Left ventricle myocardium inferior (tissue), 1 donor: ENCODE measurements around the gene ZNF740. TPM values are rescaled to one million over a fixed set of nuclear protein-coding genes. Genes with fewer than 3 reads are reported as not detected.
"Not testable (repeated sequence)": the region's sequence is repeated elsewhere in the genome, so short reads cannot be mapped to it uniquely, and the experiment has no call there.

Experiments used
- DNase-seq: peaks from one replicate; pipeline ENCODE4 v3.0.0-alpha.2; 2020
- H3K27ac ChIP-seq: fragments of 200-600 bp; replicated peaks from 2 replicates; pipeline ENCODE4 v1.8.0; 2021
- H3K27me3 ChIP-seq: fragments of 200-600 bp; 2 replicates; pipeline ENCODE4 v1.8.0; 2021; ENCODE audit warnings: low read depth
- H3K36me3 ChIP-seq: fragments of 200-600 bp; 2 replicates; pipeline ENCODE4 v1.8.0; 2021
- H3K4me1 ChIP-seq: fragments of 200-600 bp; 2 replicates; pipeline ENCODE4 v1.8.0; 2021
- H3K4me3 ChIP-seq: fragments of 200-600 bp; 2 replicates; pipeline ENCODE4 v1.8.0; 2021; ENCODE audit warnings: mild to moderate bottlenecking, moderate library complexity
- H3K9me3 ChIP-seq: fragments of 200-600 bp; replicated peaks from 2 replicates; pipeline ENCODE4 v1.8.0; 2021
- CTCF ChIP-seq: fragments of 200-600 bp; IDR thresholded peaks from 2 replicates; pipeline ENCODE4 v1.8.0; 2021; ENCODE audit warnings: antibody characterized with exemption, mild to moderate bottlenecking, borderline replicate concordance
- intact Hi-C: fragments of 100-400 bp; cut with micrococcal nuclease; formaldehyde crosslinking; loops from one replicate; pipeline ENCODE4 v1.11.0; 2022
- total RNA-seq: library from RNA; stranded (reverse); fragmentation: NEBNext Ultra II Directional; extraction: Animal tissue kit (Norgen Biotek cat#: 25700); gene quantifications from one replicate; pipeline ENCODE4 v1.2.1, GENCODE V29; 2021
- donor health status: DM: no; HTN: yes; CAD: no; lungs with severe emphysema.

ZNF740 gene
- total RNA-seq, 1 donor from 2014 or later: 26.5 TPM

- Histone ChIP-seq H3K36me3 (peaks cover 12% of the 10 kb centered on the region), H3K27ac (no peak overlapping the region), H3K9me3 (no peaks in the 10 kb centered on the region), H3K27me3 (no peaks in the 10 kb centered on the region), H3K4me3 (no peak overlapping the region), H3K4me1 (peaks cover 6% of the 10 kb centered on the region)
- intact Hi-C loops: loop anchor here (5.0 kb wide), 1 partner anchor 37 kb away; no protein-coding TSS in a partner anchor
- no peak for TF ChIP-seq CTCF
- no peak for DNase-seq
These were observed 20.5 kb upstream of the ZNF740 start for GRCh38 chr12:53160000-53160399.

GRCh38 chr12:53160673-53161072 lies 19.8 kb upstream of the ZNF740 start:
- H3K4me3 ChIP-seq: no peak overlapping the region
- H3K27me3 ChIP-seq: no peaks in the 10 kb centered on the region
- peaks cover 3% of the 10 kb centered on the region for H3K4me1 ChIP-seq
- H3K9me3 ChIP-seq: no peaks in the 10 kb centered on the region
- DNase-seq: no peak
- intact Hi-C loops: loop anchor here (5.0 kb wide), 1 partner anchor 37 kb away; no protein-coding TSS in a partner anchor
- TF ChIP-seq CTCF: no peak
- H3K27ac ChIP-seq: no peak overlapping the region
- peaks cover 12% of the 10 kb centered on the region for H3K36me3 ChIP-seq

- no peaks in the 10 kb centered on the region for H3K27me3 ChIP-seq
- TF ChIP-seq CTCF: no peak
- no peak overlapping the region for H3K4me3 ChIP-seq
- no peaks in the 10 kb centered on the region for H3K9me3 ChIP-seq
- peaks cover 12% of the 10 kb centered on the region for H3K36me3 ChIP-seq
- intact Hi-C loops: loop anchor here (5.0 kb wide), 1 partner anchor 36 kb away; no protein-coding TSS in a partner anchor
- no peak for DNase-seq
- H3K27ac ChIP-seq: no peak overlapping the region
- no peaks in the 10 kb centered on the region for H3K4me1 ChIP-seq
These were observed 19.2 kb upstream of the ZNF740 start for GRCh38 chr12:53161119-53161911.

- not testable (repeated sequence) for H3K4me3 ChIP-seq, H3K36me3 ChIP-seq, H3K27ac ChIP-seq, H3K4me1 ChIP-seq, H3K9me3 ChIP-seq, DNase-seq, H3K27me3 ChIP-seq
- intact Hi-C loops: loop anchor here (5.0 kb wide), 1 partner anchor 34 kb away; no protein-coding TSS in a partner anchor
These were observed 17.5 kb upstream of the ZNF740 start for GRCh38 chr12:53163008-53163407.

GRCh38 chr12:53166837-53167236 lies 13.7 kb upstream of the ZNF740 start:
- no peak for TF ChIP-seq CTCF
- DNase-seq: no peak
- Histone ChIP-seq H3K27me3 (no peaks in the 10 kb centered on the region), H3K4me3 (no peak overlapping the region), H3K27ac (no peak overlapping the region), H3K9me3 (no peaks in the 10 kb centered on the region), H3K36me3 (peaks cover 23% of the 10 kb centered on the region), H3K4me1 (no peaks in the 10 kb centered on the region)
- intact Hi-C loops: no loop called here

GRCh38 chr12:53169644-53170043 lies 10.9 kb upstream of the ZNF740 start:
- Histone ChIP-seq H3K27ac (no peak overlapping the region), H3K27me3 (no peaks in the 10 kb centered on the region), H3K4me3 (no peak overlapping the region), H3K9me3 (no peaks in the 10 kb centered on the region), H3K4me1 (no peaks in the 10 kb centered on the region), H3K36me3 (peaks cover 33% of the 10 kb centered on the region)
- intact Hi-C loops: no loop called here
- TF ChIP-seq CTCF: no peak
- no peak for DNase-seq
